IMR-90 (cell line): ENCODE measurements around the gene TOMM7.

ENCODE experiments used
- CTCF ChIP-seq: conservative IDR thresholded peaks from 2 replicates; pipeline ENCODE4 v1.5.1; 2012; ENCODE audit warnings: mild to moderate bottlenecking, low read depth, low read length, improper control_type of control experiment
- MAFK ChIP-seq: IDR thresholded peaks from 2 replicates; pipeline ENCODE4 v1.6.1; 2012; ENCODE audit warnings: low read depth, low read length, improper control_type of control experiment
- MXI1 ChIP-seq: IDR thresholded peaks from 2 replicates; pipeline ENCODE4 v1.6.1; 2012; ENCODE audit warnings: low read depth, mild to moderate bottlenecking, low read length, moderate library complexity, borderline replicate concordance
- POLR2A ChIP-seq: IDR thresholded peaks from 2 replicates; pipeline ENCODE4 v1.6.1; 2012; ENCODE audit warnings: mild to moderate bottlenecking, low read depth, low read length
- SMC3 ChIP-seq: fragments of 150-350 bp; IDR thresholded peaks from 2 replicates; pipeline ENCODE4 v1.6.1; 2016; ENCODE audit warnings: low read depth, mild to moderate bottlenecking, antibody characterized with exemption, low read length, moderate library complexity

- TF ChIP-seq CTCF = no peak
- TF ChIP-seq POLR2A = no peak
- no peak for TF ChIP-seq SMC3
- no peak for TF ChIP-seq MAFK
- TF ChIP-seq MXI1 = no peak
Observed at GRCh38 chr7:22809902-22810642, 12.6 kb downstream of the TOMM7 start.
